Neural progenitor cell (in vitro differentiated cells): ENCODE measurements around the gene TMEM178B.

ENCODE experiments used
- CTCF ChIP-seq: fragments of 200-600 bp; sonication (generic); IDR thresholded peaks from 2 replicates; pipeline ENCODE4 v1.5.1; 2017; ENCODE audit warnings: antibody characterized with exemption, mild to moderate bottlenecking
- EZH2 ChIP-seq: fragments of 200-600 bp; sonication (generic); IDR thresholded peaks from 2 replicates; pipeline ENCODE4 v1.6.1; 2017; ENCODE audit warnings: antibody characterized with exemption, mild to moderate bottlenecking, moderate library complexity
- EZH2phosphoT487 ChIP-seq: fragments of 200-600 bp; sonication (generic); IDR thresholded peaks from 2 replicates; pipeline ENCODE4 v1.6.1; 2017; ENCODE audit warnings: antibody characterized with exemption

GRCh38 chr7:141512597-141512996 is 438.7 kb downstream of the TMEM178B start:
- no peak for TF ChIP-seq CTCF
- TF ChIP-seq EZH2 = no peak
- no peak for TF ChIP-seq EZH2phosphoT487
